ENCODE measurements around the gene PRIM1. TPM values are rescaled to one million over a fixed set of nuclear protein-coding genes. Genes with fewer than 3 reads are reported as not detected.
A peak's percentile ranks its signal among the peaks of the same experiment; 100 is the strongest.
"Not testable (repeated sequence)": the region's sequence is repeated elsewhere in the genome, so short reads cannot be mapped to it uniquely, and the experiment has no call there.

Gene PRIM1
- total and polyA plus RNA-seq, 11 donors, result 2.4 to 6.1 (median 3.3) TPM

DNA sequence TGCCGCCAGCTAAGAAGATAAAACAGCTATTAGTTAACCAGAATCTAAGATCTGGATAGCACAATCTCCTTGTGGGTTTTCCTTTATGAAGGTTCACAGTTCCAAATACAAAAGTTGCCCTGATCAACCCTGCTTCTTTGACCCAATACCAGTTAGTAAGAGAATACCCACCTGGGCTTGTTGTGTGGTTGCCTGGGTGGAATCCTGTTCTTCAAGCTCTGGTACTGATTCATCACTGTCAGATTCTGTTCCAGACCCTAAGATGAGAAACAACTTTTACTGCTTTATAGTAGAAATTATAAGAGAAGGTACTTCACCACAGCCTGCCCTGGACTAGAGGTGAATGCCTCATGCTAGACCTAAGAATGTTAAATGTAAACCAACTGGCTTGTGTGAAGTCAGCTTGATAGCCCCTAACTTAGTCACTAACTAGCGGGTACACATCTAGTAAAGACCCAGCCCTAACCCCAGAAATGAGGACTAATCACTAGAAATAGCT lies 37.6 kb downstream of the PRIM1 start:
- H3K27ac ChIP-seq, result no peak overlapping the region
- no peak overlapping the region for H3K4me3 ChIP-seq
- 96 to 100% (median 98%) methylated on average over 2 of the region's 2 CpGs for WGBS, 4 donors
- peaks cover 0 to 38% (median 18%) of the 10 kb centered on the region in 12 donors for H3K4me1 ChIP-seq
- H3K9me3 ChIP-seq, result no peaks in the 10 kb centered on the region
- no peaks in the 10 kb centered on the region for H3K27me3 ChIP-seq
- intact Hi-C loops (cut with DNase I), result no loop called here
- H3K36me3 ChIP-seq, result peaks cover 3 to 70% (median 65%) of the 10 kb centered on the region in 9 donors
- TF ChIP-seq, protein P1, sequence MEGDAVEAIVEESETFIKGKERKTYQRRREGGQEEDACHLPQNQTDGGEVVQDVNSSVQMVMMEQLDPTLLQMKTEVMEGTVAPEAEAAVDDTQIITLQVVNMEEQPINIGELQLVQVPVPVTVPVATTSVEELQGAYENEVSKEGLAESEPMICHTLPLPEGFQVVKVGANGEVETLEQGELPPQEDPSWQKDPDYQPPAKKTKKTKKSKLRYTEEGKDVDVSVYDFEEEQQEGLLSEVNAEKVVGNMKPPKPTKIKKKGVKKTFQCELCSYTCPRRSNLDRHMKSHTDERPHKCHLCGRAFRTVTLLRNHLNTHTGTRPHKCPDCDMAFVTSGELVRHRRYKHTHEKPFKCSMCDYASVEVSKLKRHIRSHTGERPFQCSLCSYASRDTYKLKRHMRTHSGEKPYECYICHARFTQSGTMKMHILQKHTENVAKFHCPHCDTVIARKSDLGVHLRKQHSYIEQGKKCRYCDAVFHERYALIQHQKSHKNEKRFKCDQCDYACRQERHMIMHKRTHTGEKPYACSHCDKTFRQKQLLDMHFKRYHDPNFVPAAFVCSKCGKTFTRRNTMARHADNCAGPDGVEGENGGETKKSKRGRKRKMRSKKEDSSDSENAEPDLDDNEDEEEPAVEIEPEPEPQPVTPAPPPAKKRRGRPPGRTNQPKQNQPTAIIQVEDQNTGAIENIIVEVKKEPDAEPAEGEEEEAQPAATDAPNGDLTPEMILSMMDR (IDR thresholded peaks at IDR 0.05), result no peak
- TF ChIP-seq POLR2A (IDR thresholded peaks at IDR 0.05), result no peak
- no peak for ATAC-seq
- no peak for DNase-seq

DNA sequence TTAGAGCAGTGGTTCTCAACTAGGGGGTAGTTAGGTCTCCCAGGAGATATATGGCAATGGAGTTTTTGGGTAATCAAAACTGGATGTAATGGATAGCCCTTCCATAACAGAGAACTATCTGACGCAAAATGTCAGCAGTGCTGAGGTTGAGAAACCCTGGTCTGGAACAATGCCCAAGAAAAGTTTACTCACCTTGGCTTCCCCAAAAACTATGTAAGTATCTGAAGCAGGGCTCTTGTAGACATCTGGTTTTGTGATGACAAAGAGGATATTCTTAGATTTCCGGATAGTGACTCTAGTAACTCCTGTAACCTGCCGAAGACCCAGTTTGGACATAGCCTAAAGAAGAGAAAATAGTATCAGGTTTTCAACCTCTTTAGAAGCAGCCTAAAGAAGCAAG lies 38.8 kb downstream of the PRIM1 start:
- DNase-seq, result no peak
- no peak for TF ChIP-seq POLR2A (IDR thresholded peaks at IDR 0.05)
- TF ChIP-seq, protein P1 (IDR thresholded peaks at IDR 0.05), result no peak
- no peak overlapping the region for H3K4me3 ChIP-seq
- H3K36me3 ChIP-seq, result peaks cover 3 to 60% (median 56%) of the 10 kb centered on the region in 9 donors
- WGBS, 4 donors, result 84 to 91% (median 87%) methylated on average over 3 of the region's 3 CpGs
- no peak for ATAC-seq
- no peaks in the 10 kb centered on the region for H3K9me3 ChIP-seq
- peaks cover 0 to 26% (median 9%) of the 10 kb centered on the region in 12 donors for H3K4me1 ChIP-seq
- no peak overlapping the region for H3K27ac ChIP-seq
- intact Hi-C loops (cut with DNase I), result no loop called here
- no peaks in the 10 kb centered on the region for H3K27me3 ChIP-seq

DNA sequence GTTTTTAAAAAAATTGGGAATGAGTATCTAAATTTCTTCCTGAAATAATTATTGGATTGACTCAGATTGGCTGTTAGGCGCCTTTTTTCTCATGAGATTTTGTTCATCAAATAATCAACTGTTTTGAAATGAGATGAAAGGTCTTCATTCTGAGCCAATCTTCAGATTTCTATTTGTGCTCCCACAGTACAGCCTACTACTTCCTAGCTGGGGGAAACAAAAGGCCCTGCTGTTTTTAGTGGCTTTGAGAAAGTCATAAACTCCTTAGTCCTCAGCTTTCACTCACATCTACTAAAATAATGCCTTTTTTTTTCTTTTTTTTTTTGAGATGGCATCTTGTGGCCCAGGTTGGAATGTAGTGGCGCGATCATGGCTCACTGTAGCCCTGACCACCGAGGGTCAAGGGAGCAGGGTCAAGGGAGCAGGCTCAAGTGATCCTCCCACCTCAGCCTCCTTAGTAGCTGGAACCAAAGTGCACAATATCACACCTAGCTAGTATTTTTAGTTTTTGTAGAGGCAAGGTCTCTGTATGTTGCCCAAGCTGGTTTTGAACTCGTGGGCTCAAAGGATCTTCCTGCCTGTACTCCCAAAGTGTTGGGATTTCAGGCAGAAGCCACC lies 42.3 kb downstream of the PRIM1 start:
- H3K9me3 ChIP-seq, result no peaks in the 10 kb centered on the region
- peaks cover 3 to 43% (median 41%) of the 10 kb centered on the region in 9 donors for H3K36me3 ChIP-seq
- WGBS, 4 donors, result 80 to 84% (median 83%) methylated on average over 5 of the region's 5 CpGs
- peaks cover 0 to 11% (median 0%) of the 10 kb centered on the region in 12 donors for H3K4me1 ChIP-seq
- intact Hi-C loops (cut with DNase I), result no loop called here
- H3K27me3 ChIP-seq, result no peaks in the 10 kb centered on the region
- TF ChIP-seq, protein P1 (IDR thresholded peaks at IDR 0.05), result no peak
- no peak for TF ChIP-seq POLR2A (IDR thresholded peaks at IDR 0.05)
- DNase-seq, result no peak
- no peak overlapping the region for H3K4me3 ChIP-seq
- H3K27ac ChIP-seq, result no peak overlapping the region
- peak in 1 of 4 donors; percentile 12 for ATAC-seq

DNA sequence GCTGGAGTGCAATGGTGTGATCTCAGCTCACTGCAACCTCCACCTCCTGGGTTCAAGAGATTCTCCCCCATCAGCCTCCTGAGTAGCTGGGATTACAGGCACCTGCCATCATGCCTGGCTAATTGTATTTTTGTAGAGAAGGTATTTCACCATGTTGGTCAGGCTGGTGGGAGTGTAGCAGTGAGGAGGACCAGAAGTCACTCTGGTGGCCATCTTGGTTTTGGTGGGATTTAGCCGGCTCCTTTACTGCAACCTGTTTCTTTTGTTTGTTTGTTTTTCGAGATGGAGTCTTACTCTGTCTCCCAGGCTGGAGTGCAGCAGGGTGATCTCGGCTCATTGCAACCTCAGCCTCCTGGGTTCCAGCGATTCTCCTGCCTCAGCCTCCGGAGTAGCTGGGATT lies 47.6 kb downstream of the PRIM1 start:
- H3K36me3 ChIP-seq; ATAC-seq; H3K9me3 ChIP-seq; H3K4me3 ChIP-seq; intact Hi-C loops (cut with DNase I); H3K27ac ChIP-seq; DNase-seq; H3K27me3 ChIP-seq: not testable (repeated sequence)
- WGBS, 4 donors, result 84 to 87% (median 87%) methylated on average over 5 of the region's 5 CpGs
- peaks cover 0 to 14% (median 0%) of the 10 kb centered on the region in 12 donors for H3K4me1 ChIP-seq
